WTC11 (cell line): Measurements from ENCODE around the gene UGT1A8. TPM values are rescaled to one million over a fixed set of nuclear protein-coding genes. Genes with fewer than 3 reads are reported as not detected.

Experiments
- ATAC-seq: fragments of 200-7000 bp; cut with Tn5 transposase; 2 replicates; pipeline ENCODE4 v1.10.0; 2021; ENCODE audit warnings: mild to moderate bottlenecking, moderate library complexity
- CTCF ChIA-PET: fragments of 300-600 bp; sonication (Branson Sonifier 250); formaldehyde crosslinking; loops from one replicate; lab custom pipeline; 2021; ENCODE audit warnings: antibody characterized with exemption; lab: Charles Lee
- POLR2A ChIA-PET: fragments of 350-600 bp; sonication (Branson Sonifier 250); formaldehyde crosslinking; loops from one replicate; lab custom pipeline; 2021; ENCODE audit warnings: antibody characterized with exemption; lab: Charles Lee
- DNase-seq: peaks from one replicate; pipeline ENCODE4 v3.0.0; 2021; ENCODE audit warnings: low spot score
- H3K27ac Mint-ChIP-seq: 2 replicates; pipeline ENCODE4 v1.8.0; 2021; ENCODE audit warnings: mixed read lengths
- H3K27me3 Mint-ChIP-seq: 2 replicates; pipeline ENCODE4 v1.8.0; 2021; ENCODE audit warnings: low read depth, mild to moderate bottlenecking, moderate library complexity, mixed read lengths
- H3K36me3 Mint-ChIP-seq: 2 replicates; pipeline ENCODE4 v1.8.0; 2021; ENCODE audit warnings: mixed read lengths
- H3K4me1 Mint-ChIP-seq: 2 replicates; pipeline ENCODE4 v1.8.0; 2022; ENCODE audit warnings: mixed read lengths
- H3K4me3 Mint-ChIP-seq: 2 replicates; pipeline ENCODE4 v1.8.0; 2021; ENCODE audit warnings: mild to moderate bottlenecking, moderate library complexity, mixed read lengths
- H3K9me3 Mint-ChIP-seq: 2 replicates; pipeline ENCODE4 v1.8.0; 2021; ENCODE audit warnings: mixed read lengths
- CREM ChIP-seq: sonication (generic); formaldehyde crosslinking; IDR thresholded peaks from 2 replicates; pipeline ENCODE4 v1.8.1; 2022; ENCODE audit warnings: mild to moderate bottlenecking, missing genetic modification reagents, moderate library complexity
- GTF2I ChIP-seq: fragments of 250-450 bp; sonication (Bioruptor Pico); conservative IDR thresholded peaks from 2 replicates; pipeline ENCODE4 v1.4.0; 2021; ENCODE audit warnings: mild to moderate bottlenecking
- IRF2 ChIP-seq: sonication (generic); formaldehyde crosslinking; IDR thresholded peaks from 2 replicates; pipeline ENCODE4 v1.8.0; 2022; ENCODE audit warnings: low read depth, missing genetic modification reagents, borderline replicate concordance
- JUN ChIP-seq: sonication (generic); formaldehyde crosslinking; IDR thresholded peaks from 2 replicates; pipeline ENCODE4 v1.8.0; 2023; ENCODE audit warnings: mild to moderate bottlenecking, missing genetic modification reagents
- MLX ChIP-seq: sonication (generic); formaldehyde crosslinking; IDR thresholded peaks from 2 replicates; pipeline ENCODE4 v1.8.1; 2023; ENCODE audit warnings: mild to moderate bottlenecking, missing genetic modification reagents, moderate library complexity
- NR3C1 ChIP-seq: sonication (generic); formaldehyde crosslinking; conservative IDR thresholded peaks from 2 replicates; pipeline ENCODE4 v1.8.1; 2023; ENCODE audit warnings: low read depth, mild to moderate bottlenecking, missing genetic modification reagents
- PRDM15 ChIP-seq: sonication (generic); formaldehyde crosslinking; IDR thresholded peaks from 2 replicates; pipeline ENCODE4 v1.8.0; 2022; ENCODE audit warnings: missing genetic modification reagents
- SMAD3 ChIP-seq: sonication (generic); formaldehyde crosslinking; IDR thresholded peaks from 2 replicates; pipeline ENCODE4 v1.8.0; 2022; ENCODE audit warnings: missing genetic modification reagents, mild to moderate bottlenecking, borderline replicate concordance
- ZBTB21 ChIP-seq: sonication (generic); formaldehyde crosslinking; IDR thresholded peaks from 2 replicates; pipeline ENCODE4 v1.8.1; 2023; ENCODE audit warnings: mild to moderate bottlenecking, missing genetic modification reagents, borderline replicate concordance
- ZNF219 ChIP-seq: sonication (generic); formaldehyde crosslinking; IDR thresholded peaks from 2 replicates; pipeline ENCODE4 v1.8.0; 2023; ENCODE audit warnings: missing genetic modification reagents, mild to moderate bottlenecking, borderline replicate concordance
- ZNF512 ChIP-seq: sonication (generic); formaldehyde crosslinking; IDR thresholded peaks from 2 replicates; pipeline ENCODE4 v1.8.1; 2022; ENCODE audit warnings: missing genetic modification reagents, borderline replicate concordance
- total RNA-seq: library from RNA; stranded (reverse); gene quantifications from 3 replicates; pipeline ENCODE4 v1.2.3, GENCODE V29; 2021
- TF ChIP-seq, protein P1 (sequence below): sonication (generic); formaldehyde crosslinking; IDR thresholded peaks from 2 replicates; pipeline ENCODE4 v1.8.1; 2022; ENCODE audit warnings: low read depth, mild to moderate bottlenecking, moderate library complexity, missing genetic modification reagents, borderline replicate concordance
- TF ChIP-seq, protein P2 (sequence below): sonication (generic); formaldehyde crosslinking; conservative IDR thresholded peaks from 2 replicates; pipeline ENCODE4 v1.8.1; 2023; ENCODE audit warnings: mild to moderate bottlenecking, low read depth, missing genetic modification reagents, moderate library complexity
- TF ChIP-seq, protein P3 (sequence below): sonication (generic); formaldehyde crosslinking; IDR thresholded peaks from 2 replicates; pipeline ENCODE4 v1.8.1; 2023; ENCODE audit warnings: mild to moderate bottlenecking, missing genetic modification reagents
- TF ChIP-seq, protein P4 (sequence below): sonication (generic); formaldehyde crosslinking; IDR thresholded peaks from 2 replicates; pipeline ENCODE4 v1.8.1; 2023; ENCODE audit warnings: mild to moderate bottlenecking, missing genetic modification reagents

UGT1A8 gene
- total RNA-seq, 1 experiment from 2014 or later, result 0.13 TPM

- POLR2A ChIA-PET, result no interaction called here
- no peaks in the 10 kb centered on the region; the same call in 1 of the 2 replicates for H3K27me3 Mint-ChIP-seq
- H3K27ac Mint-ChIP-seq, result no peak overlapping the region
- no peak overlapping the region for H3K4me3 Mint-ChIP-seq
- no peaks in the 10 kb centered on the region for H3K36me3 Mint-ChIP-seq
- DNase-seq (no peak), ATAC-seq (no peak)
- CTCF ChIA-PET, result no interaction called here
- H3K4me1 Mint-ChIP-seq, result no peaks in the 10 kb centered on the region
- peaks cover 6% of the 10 kb centered on the region for H3K9me3 Mint-ChIP-seq
- no peak for TF ChIP-seq CREM (CRISPR knock-in tag)
- TF ChIP-seq, protein P1, sequence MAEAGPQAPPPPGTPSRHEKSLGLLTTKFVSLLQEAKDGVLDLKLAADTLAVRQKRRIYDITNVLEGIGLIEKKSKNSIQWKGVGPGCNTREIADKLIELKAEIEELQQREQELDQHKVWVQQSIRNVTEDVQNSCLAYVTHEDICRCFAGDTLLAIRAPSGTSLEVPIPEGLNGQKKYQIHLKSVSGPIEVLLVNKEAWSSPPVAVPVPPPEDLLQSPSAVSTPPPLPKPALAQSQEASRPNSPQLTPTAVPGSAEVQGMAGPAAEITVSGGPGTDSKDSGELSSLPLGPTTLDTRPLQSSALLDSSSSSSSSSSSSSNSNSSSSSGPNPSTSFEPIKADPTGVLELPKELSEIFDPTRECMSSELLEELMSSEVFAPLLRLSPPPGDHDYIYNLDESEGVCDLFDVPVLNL (CRISPR knock-in tag), result no peak
These were observed 176.2 kb downstream of the UGT1A8 start for GRCh38 chr2:233793465-233794127.

DNA sequence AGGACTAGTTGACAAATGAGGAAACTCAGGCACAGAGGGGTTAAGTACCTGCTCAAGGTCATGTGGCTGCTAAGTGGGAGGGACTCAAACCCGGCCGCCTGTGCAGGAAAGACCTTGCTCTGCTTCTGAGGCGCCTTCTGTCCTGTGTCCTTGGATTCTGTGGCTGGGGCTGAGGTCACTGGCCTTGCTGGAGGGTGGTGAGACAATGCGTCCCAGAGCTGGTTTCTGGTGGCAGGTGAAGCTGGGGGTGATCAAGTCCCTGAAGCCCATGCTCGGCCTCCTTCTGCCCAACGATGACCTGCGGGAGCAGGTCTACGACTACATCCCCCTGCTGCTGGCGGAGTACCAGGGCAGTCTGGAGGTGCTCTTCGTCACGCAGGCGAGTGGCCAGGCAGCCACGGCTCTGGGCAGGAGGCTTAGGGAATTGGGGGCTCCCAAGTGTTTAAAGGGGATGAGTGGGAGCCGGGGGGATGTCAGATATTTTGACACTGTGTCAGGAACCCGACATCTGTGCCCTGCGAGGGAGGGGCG, 176.8 kb downstream of the UGT1A8 start:
- H3K27ac Mint-ChIP-seq, result no peak overlapping the region

More for the DNA sequence above, 176.8 kb downstream of the UGT1A8 start:
- Mint-ChIP-seq H3K4me3 (no peak overlapping the region), H3K4me1 (no peaks in the 10 kb centered on the region), H3K9me3 (peaks cover 2% of the 10 kb centered on the region), H3K36me3 (no peaks in the 10 kb centered on the region), H3K27me3 (no peaks in the 10 kb centered on the region; the same call in 1 of the 2 replicates)
- no peak for DNase-seq
- ChIA-PET POLR2A (no interaction called here), CTCF (no interaction called here)
- no peak for ATAC-seq
- TF ChIP-seq ZNF512 (CRISPR knock-in tag) (no peak), IRF2 (no peak), GTF2I (CRISPR knock-in tag) (no peak), JUN (CRISPR knock-in tag) (no peak), NR3C1 (CRISPR knock-in tag) (no peak), ZBTB21 (CRISPR knock-in tag) (no peak), SMAD3 (CRISPR knock-in tag) (no peak), PRDM15 (CRISPR knock-in tag) (no peak), ZNF219 (CRISPR knock-in tag) (no peak), MLX (CRISPR knock-in tag) (no peak)
- TF ChIP-seq, protein P1 (CRISPR knock-in tag), result no peak
- TF ChIP-seq, protein P2, sequence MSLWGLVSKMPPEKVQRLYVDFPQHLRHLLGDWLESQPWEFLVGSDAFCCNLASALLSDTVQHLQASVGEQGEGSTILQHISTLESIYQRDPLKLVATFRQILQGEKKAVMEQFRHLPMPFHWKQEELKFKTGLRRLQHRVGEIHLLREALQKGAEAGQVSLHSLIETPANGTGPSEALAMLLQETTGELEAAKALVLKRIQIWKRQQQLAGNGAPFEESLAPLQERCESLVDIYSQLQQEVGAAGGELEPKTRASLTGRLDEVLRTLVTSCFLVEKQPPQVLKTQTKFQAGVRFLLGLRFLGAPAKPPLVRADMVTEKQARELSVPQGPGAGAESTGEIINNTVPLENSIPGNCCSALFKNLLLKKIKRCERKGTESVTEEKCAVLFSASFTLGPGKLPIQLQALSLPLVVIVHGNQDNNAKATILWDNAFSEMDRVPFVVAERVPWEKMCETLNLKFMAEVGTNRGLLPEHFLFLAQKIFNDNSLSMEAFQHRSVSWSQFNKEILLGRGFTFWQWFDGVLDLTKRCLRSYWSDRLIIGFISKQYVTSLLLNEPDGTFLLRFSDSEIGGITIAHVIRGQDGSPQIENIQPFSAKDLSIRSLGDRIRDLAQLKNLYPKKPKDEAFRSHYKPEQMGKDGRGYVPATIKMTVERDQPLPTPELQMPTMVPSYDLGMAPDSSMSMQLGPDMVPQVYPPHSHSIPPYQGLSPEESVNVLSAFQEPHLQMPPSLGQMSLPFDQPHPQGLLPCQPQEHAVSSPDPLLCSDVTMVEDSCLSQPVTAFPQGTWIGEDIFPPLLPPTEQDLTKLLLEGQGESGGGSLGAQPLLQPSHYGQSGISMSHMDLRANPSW (CRISPR knock-in tag), result no peak
- TF ChIP-seq, protein P3, sequence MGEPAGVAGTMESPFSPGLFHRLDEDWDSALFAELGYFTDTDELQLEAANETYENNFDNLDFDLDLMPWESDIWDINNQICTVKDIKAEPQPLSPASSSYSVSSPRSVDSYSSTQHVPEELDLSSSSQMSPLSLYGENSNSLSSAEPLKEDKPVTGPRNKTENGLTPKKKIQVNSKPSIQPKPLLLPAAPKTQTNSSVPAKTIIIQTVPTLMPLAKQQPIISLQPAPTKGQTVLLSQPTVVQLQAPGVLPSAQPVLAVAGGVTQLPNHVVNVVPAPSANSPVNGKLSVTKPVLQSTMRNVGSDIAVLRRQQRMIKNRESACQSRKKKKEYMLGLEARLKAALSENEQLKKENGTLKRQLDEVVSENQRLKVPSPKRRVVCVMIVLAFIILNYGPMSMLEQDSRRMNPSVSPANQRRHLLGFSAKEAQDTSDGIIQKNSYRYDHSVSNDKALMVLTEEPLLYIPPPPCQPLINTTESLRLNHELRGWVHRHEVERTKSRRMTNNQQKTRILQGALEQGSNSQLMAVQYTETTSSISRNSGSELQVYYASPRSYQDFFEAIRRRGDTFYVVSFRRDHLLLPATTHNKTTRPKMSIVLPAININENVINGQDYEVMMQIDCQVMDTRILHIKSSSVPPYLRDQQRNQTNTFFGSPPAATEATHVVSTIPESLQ (CRISPR knock-in tag), result no peak
- TF ChIP-seq, protein P4, sequence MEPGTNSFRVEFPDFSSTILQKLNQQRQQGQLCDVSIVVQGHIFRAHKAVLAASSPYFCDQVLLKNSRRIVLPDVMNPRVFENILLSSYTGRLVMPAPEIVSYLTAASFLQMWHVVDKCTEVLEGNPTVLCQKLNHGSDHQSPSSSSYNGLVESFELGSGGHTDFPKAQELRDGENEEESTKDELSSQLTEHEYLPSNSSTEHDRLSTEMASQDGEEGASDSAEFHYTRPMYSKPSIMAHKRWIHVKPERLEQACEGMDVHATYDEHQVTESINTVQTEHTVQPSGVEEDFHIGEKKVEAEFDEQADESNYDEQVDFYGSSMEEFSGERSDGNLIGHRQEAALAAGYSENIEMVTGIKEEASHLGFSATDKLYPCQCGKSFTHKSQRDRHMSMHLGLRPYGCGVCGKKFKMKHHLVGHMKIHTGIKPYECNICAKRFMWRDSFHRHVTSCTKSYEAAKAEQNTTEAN (CRISPR knock-in tag), result no peak
